IMR-90 (cell line): ENCODE data around the gene CAB39.

Source experiments
- BHLHE40 ChIP-seq: fragments of 150-350 bp; IDR thresholded peaks from 2 replicates; pipeline ENCODE4 v1.6.1; 2016; ENCODE audit warnings: mild to moderate bottlenecking, low read depth, low read length
- CEBPB ChIP-seq: IDR thresholded peaks from 2 replicates; pipeline ENCODE4 v1.6.1; 2012; ENCODE audit warnings: low read depth, low read length, improper control_type of control experiment
- CHD1 ChIP-seq: IDR thresholded peaks from 2 replicates; pipeline ENCODE4 v1.6.1; 2012; ENCODE audit warnings: low read depth, low read length, improper control_type of control experiment
- CTCF ChIP-seq: conservative IDR thresholded peaks from 2 replicates; pipeline ENCODE4 v1.5.1; 2012; ENCODE audit warnings: mild to moderate bottlenecking, low read depth, low read length, improper control_type of control experiment
- ELK1 ChIP-seq: fragments of 150-350 bp; IDR thresholded peaks from 2 replicates; pipeline ENCODE4 v1.6.1; 2016; ENCODE audit warnings: low read depth, mild to moderate bottlenecking, low read length, moderate library complexity, borderline replicate concordance
- MAFK ChIP-seq: IDR thresholded peaks from 2 replicates; pipeline ENCODE4 v1.6.1; 2012; ENCODE audit warnings: low read depth, low read length, improper control_type of control experiment
- MAZ ChIP-seq: IDR thresholded peaks from 2 replicates; pipeline ENCODE4 v1.6.1; 2012; ENCODE audit warnings: low read depth, mild to moderate bottlenecking, low read length, improper control_type of control experiment, moderate library complexity, borderline replicate concordance
- MXI1 ChIP-seq: IDR thresholded peaks from 2 replicates; pipeline ENCODE4 v1.6.1; 2012; ENCODE audit warnings: low read depth, mild to moderate bottlenecking, low read length, moderate library complexity, borderline replicate concordance
- NFE2L2 ChIP-seq: fragments of 150-350 bp; IDR thresholded peaks from 2 replicates; pipeline ENCODE4 v1.6.1; 2016; ENCODE audit warnings: low read depth, mild to moderate bottlenecking, low read length
- POLR2A ChIP-seq: IDR thresholded peaks from 2 replicates; pipeline ENCODE4 v1.6.1; 2012; ENCODE audit warnings: mild to moderate bottlenecking, low read depth, low read length
- RAD21 ChIP-seq: IDR thresholded peaks from 2 replicates; pipeline ENCODE4 v1.6.1; 2012; ENCODE audit warnings: low read length, improper control_type of control experiment
- RCOR1 ChIP-seq: IDR thresholded peaks from 2 replicates; pipeline ENCODE4 v1.6.1; 2012; ENCODE audit warnings: mild to moderate bottlenecking, low read length, improper control_type of control experiment; ENCODE audit not compliant: insufficient replicate concordance
- RFX5 ChIP-seq: IDR thresholded peaks from 2 replicates; pipeline ENCODE4 v1.8.0; 2012; ENCODE audit warnings: low read depth, mild to moderate bottlenecking, low read length, moderate library complexity
- SMC3 ChIP-seq: fragments of 150-350 bp; IDR thresholded peaks from 2 replicates; pipeline ENCODE4 v1.6.1; 2016; ENCODE audit warnings: low read depth, mild to moderate bottlenecking, antibody characterized with exemption, low read length, moderate library complexity

GRCh38 chr2:230664128-230664527, 48.5 kb upstream of the CAB39 start:
- TF ChIP-seq CTCF (no peak), MAZ (no peak), CHD1 (no peak), RCOR1 (no peak), BHLHE40 (no peak), POLR2A (no peak), RFX5 (no peak), ELK1 (no peak), NFE2L2 (no peak), SMC3 (no peak), MAFK (no peak), RAD21 (no peak), CEBPB (no peak), MXI1 (no peak)
